AG04450 (cell line): Measurements from ENCODE around the gene SLU7. TPM values are rescaled to one million over a fixed set of nuclear protein-coding genes. Genes with fewer than 3 reads are reported as not detected.
A peak's percentile ranks its signal among the peaks of the same experiment; 100 is the strongest.

Source experiments
- CTCF ChIA-PET: fragments of 300-600, 350-600 bp; formaldehyde crosslinking; extraction: SDS; loops from one replicate; lab custom pipeline; 2022; ENCODE audit warnings: antibody characterized with exemption, inconsistent platforms; lab: Charles Lee
- POLR2A ChIA-PET: fragments of 350-600 bp; formaldehyde crosslinking; extraction: SDS; loops from one replicate; lab custom pipeline; 2021; ENCODE audit warnings: antibody characterized with exemption, inconsistent platforms; lab: Yijun Ruan, JAX
- DNase-seq: peaks from one replicate; pipeline ENCODE4 v3.0.0-alpha.2; 2011; ENCODE audit warnings: low read depth, low spot score
- H3K27ac ChIP-seq: one replicate; pipeline ENCODE4 v1.5.1; 2012; ENCODE audit warnings: low read depth, low read length, control low read depth
- H3K27me3 ChIP-seq: one replicate; pipeline ENCODE4 v1.6.0; 2012; ENCODE audit warnings: low read length; ENCODE audit not compliant: control insufficient read depth, insufficient read depth
- H3K4me3 ChIP-seq: 2 replicates; pipeline ENCODE4 v1.5.1; 2011; ENCODE audit warnings: mild to moderate bottlenecking, low read depth, low read length, control low read depth
- H3K9me3 ChIP-seq: 2 replicates; pipeline ENCODE4 v1.5.1; 2012; ENCODE audit warnings: low read length; ENCODE audit not compliant: control insufficient read depth, insufficient read depth
- CTCF ChIP-seq: IDR thresholded peaks from 2 replicates; pipeline ENCODE4 v1.5.1; 2011; ENCODE audit warnings: low read depth, low read length, control low read depth, inconsistent platforms
- polyA minus RNA-seq: library from RNA; depleted of rRNA, polyadenylated mRNA; stranded (reverse); fragments of >200 nt; gene quantifications from 2 replicates; pipeline ENCODE4 v1.2.3, GENCODE V29; 2011; rRNA and poly(A)+ RNA removed
- polyA plus RNA-seq: library from polyadenylated mRNA; depleted of rRNA; stranded (reverse); fragments of >200 nt; gene quantifications from 2 replicates; pipeline ENCODE4 v1.2.3, GENCODE V29; 2011; rRNA removed

SLU7 gene
- polyA plus RNA-seq: 32.9 and 59.5 TPM in 2 replicates
- 13.9 and 25.1 TPM in 2 replicates for polyA minus RNA-seq

GRCh38 chr5:160418561-160419457 is at the start of gene SLU7:
TSS of gene SLU7 (minus strand) at chr5:160419081. CDS start at chr5:160415294, 3,787 bp downstream.
- H3K9me3 ChIP-seq: no peaks in the 10 kb centered on the region
- no peaks in the 10 kb centered on the region for H3K27me3 ChIP-seq
- peak within 1 kb of the TSS; percentile 58 for H3K27ac ChIP-seq
- DNase-seq: peak; percentile 92
- TF ChIP-seq CTCF: no peak
- POLR2A ChIA-PET: interaction anchor here (0.5 to 1.0 kb wide), 5 partner anchors 8 to 600 kb away, joined by 3 to 5 read pairs (median 3); partner anchors contain the start of gene FAM200C
- peak within 1 kb of the TSS; percentile 99 for H3K4me3 ChIP-seq
- CTCF ChIA-PET: interaction anchor here (0.6 to 3.1 kb wide), 6 partner anchors 15 to 461 kb away, joined by 3 to 16 read pairs (median 3); no protein-coding TSS in a partner anchor

- Histone ChIP-seq H3K27ac (no peak overlapping the region), H3K27me3 (no peaks in the 10 kb centered on the region), H3K9me3 (peaks cover 4% of the 10 kb centered on the region), H3K4me3 (no peak overlapping the region)
- TF ChIP-seq CTCF: no peak
- DNase-seq: no peak
- ChIA-PET POLR2A (no interaction called here), CTCF (interaction anchor here (2.3 to 3.2 kb wide), 2 partner anchors 30 to 39 kb away, joined by 6 to 47 read pairs; no protein-coding TSS in a partner anchor)
These were observed 49.6 kb upstream of the SLU7 start for GRCh38 chr5:160468363-160468975.

GRCh38 chr5:160467555-160468362 is 48.9 kb upstream of the SLU7 start:
- H3K4me3 ChIP-seq: no peak overlapping the region; the same call in 1 of the 2 replicates
- ChIA-PET CTCF (interaction anchor here (2.3 to 3.2 kb wide), 2 partner anchors 29 to 40 kb away, joined by 6 to 47 read pairs; no protein-coding TSS in a partner anchor), POLR2A (interaction anchor here (1.3 kb wide), 1 partner anchor 28 kb away, joined by 6 read pairs; no protein-coding TSS in a partner anchor)
- no peaks in the 10 kb centered on the region for H3K27me3 ChIP-seq
- no peak overlapping the region for H3K27ac ChIP-seq
- H3K9me3 ChIP-seq: peaks cover 4% of the 10 kb centered on the region
- peak; percentile 74 for DNase-seq
- no peak for TF ChIP-seq CTCF

- Histone ChIP-seq H3K4me3 (no peak overlapping the region), H3K27ac (no peak overlapping the region)
These were observed 48.1 kb upstream of the SLU7 start for GRCh38 chr5:160466889-160467554.

More at GRCh38 chr5:160466889-160467554, 48.1 kb upstream of the SLU7 start:
- peaks cover 4% of the 10 kb centered on the region for H3K9me3 ChIP-seq
- no peak for TF ChIP-seq CTCF
- CTCF ChIA-PET: interaction anchor here (1.2 to 3.2 kb wide), 3 partner anchors 28 to 41 kb away, joined by 4 to 47 read pairs (median 6); no protein-coding TSS in a partner anchor
- H3K27me3 ChIP-seq: no peaks in the 10 kb centered on the region
- POLR2A ChIA-PET: interaction anchor here (0.6 to 1.3 kb wide), 2 partner anchors 12 to 27 kb away, joined by 3 to 6 read pairs; no protein-coding TSS in a partner anchor
- DNase-seq: no peak
